PC-9 (cell line): ENCODE results near the gene SHC3.

Source experiments
- EZH2 ChIP-seq: fragments of 200-600 bp; sonication (generic); IDR thresholded peaks from 2 replicates; pipeline ENCODE4 v1.8.0; 2017; ENCODE audit warnings: antibody characterized with exemption, low read depth
- TF ChIP-seq, protein P1 (sequence below): fragments of 200-600 bp; sonication (generic); conservative IDR thresholded peaks from 2 replicates; pipeline ENCODE4 v1.6.1; 2017; ENCODE audit warnings: mixed run types, antibody characterized with exemption, mild to moderate bottlenecking, moderate library complexity

DNA sequence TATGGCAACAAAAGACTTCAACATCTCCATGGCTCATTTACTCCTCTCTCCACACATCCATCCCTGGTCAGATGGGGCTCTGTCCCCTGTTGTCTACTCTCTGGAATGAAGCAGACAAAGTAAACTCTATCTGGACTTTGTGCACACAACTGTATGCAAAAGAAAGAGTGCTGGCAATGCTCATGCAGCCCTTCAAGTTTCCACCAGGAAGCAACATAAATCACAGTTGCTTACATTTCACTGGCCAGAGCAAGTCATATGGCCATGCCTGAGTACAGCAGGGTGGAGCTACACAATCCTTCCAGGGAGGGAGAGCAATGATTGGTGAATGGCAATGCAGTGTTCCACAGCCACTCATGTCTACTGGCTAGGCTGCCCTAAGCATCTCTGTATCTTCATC, 12.4 kb upstream of the SHC3 start:
- TF ChIP-seq, protein P1, sequence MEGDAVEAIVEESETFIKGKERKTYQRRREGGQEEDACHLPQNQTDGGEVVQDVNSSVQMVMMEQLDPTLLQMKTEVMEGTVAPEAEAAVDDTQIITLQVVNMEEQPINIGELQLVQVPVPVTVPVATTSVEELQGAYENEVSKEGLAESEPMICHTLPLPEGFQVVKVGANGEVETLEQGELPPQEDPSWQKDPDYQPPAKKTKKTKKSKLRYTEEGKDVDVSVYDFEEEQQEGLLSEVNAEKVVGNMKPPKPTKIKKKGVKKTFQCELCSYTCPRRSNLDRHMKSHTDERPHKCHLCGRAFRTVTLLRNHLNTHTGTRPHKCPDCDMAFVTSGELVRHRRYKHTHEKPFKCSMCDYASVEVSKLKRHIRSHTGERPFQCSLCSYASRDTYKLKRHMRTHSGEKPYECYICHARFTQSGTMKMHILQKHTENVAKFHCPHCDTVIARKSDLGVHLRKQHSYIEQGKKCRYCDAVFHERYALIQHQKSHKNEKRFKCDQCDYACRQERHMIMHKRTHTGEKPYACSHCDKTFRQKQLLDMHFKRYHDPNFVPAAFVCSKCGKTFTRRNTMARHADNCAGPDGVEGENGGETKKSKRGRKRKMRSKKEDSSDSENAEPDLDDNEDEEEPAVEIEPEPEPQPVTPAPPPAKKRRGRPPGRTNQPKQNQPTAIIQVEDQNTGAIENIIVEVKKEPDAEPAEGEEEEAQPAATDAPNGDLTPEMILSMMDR: no peak
- TF ChIP-seq EZH2: no peak
